ENCODE results near the gene TBC1D13.
"Not testable (repeated sequence)": the region's sequence is repeated elsewhere in the genome, so short reads cannot be mapped to it uniquely, and the experiment has no call there.

TBC1D13 gene

DNA sequence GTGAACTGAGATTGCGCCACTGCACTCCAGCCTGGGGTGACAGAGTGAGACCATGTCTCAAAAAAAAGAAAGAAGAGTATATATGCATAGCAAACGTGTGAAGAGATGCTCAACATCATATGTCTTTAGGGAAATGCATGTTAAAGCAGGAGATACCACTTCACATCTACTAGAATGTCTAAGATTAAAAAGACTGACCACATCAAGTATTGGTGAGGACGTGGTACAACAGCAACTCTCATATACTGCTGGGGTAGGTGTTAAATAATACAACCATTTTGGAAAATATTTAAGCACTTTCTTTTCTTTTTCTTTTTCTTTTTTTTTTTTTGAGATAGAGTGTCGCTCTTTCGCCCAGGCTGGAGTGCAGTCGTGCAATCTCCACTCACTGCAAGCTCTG lies 1.6 kb upstream of the TBC1D13 start:
- no peak for DNase-seq

- DNase-seq: peak in 1 of 2 experiments; percentile 31
Measured at GRCh38 chr9:128787659-128788058, 606 bp downstream of the TBC1D13 start.

DNA sequence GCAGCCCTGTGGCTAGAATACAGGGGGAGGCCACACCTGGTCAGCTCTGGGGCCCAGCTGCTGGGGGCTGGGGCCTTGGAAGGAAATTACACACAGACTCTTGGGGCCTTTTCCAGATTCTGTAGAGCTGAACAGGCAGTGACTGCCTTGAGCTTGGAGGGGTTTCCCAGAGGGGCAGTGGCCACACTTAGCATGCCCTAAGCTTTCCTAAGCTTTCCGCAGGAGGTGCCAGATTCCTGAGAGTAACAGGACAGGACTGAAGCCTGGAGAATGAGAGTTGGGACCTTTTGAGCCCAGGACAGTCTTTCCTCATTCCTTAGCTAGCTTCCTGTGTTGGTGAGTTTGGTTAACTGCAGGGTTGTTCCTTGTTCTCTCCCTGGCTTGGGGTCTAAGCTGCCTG lies 1.4 kb downstream of the TBC1D13 start:
- no peak for DNase-seq

DNA sequence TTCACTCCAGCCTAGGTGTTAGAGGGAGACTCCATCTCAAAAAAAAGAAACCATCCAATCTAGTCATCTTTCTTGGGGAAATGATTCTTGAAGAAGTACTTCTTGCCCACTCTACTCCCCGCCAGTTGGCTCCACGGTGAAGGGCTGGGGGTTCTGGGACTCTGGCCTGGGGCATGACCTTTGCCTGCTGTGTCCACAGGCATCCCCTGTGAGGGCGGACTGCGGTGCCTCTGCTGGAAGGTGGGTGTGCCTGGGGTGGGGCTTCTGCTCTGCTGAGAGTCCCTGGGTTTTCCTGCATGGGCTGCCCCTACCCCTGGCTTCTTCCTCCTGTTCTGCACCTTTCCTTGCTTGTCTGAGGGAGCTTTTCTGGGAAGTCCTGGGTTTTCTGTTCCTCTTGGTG lies 3.5 kb downstream of the TBC1D13 start:
- DNase-seq: no peak

DNA sequence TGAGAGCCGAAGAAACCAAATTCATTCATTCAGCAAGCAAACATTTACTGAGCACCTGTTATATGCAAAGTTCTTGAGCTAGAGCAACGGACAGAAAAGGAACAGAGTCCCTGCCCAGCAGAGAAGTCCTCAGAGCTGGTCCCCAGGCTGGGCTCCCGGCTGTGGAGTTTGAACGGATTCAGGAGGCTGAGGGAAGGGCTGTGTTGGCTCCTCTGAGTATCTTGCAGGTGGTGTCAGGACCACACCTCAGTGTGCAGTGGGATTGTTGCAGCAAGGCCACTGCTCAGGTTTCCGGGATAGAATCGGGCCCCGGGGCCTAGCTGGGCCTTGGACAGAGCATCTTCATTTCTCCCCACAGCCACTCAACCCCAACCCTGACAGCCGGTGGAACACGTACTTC lies 5.1 kb downstream of the TBC1D13 start:
- DNase-seq: no peak

DNA sequence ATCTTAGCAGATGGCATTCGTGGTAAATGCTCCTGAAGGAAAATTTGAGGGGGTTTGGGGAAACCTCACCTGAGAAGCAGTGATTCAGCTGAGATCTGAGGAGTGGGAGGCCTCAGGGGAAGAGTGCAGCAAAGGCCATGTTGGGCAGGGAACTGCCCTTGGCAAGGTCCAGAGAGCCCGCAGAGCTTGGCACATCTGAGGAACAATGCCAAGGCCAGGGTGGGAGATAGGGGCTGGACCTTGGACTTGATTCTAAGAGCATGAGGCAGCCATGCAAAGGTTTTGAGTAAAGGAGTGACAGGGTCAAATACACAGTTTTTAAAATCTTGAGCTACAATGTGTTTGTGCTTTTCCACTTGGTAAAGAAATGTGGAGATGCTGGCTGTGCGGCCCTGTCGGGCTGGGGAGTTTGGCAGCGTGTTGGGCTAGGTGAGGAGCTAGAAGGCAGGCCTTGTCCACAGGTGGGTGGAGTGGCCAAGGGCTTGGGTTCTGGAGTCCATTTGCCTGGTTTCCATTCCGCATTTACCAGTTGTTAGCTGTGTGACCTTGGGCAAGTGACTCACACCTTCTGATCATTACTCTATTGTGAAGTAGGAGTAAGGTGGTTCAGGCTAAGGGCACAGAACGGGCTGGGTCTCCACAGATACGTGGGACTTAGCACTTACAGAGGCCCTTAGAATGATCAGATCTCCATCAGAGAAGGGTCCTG lies 6.1 kb downstream of the TBC1D13 start:
- no peak for DNase-seq

- DNase-seq: not testable (repeated sequence)
Measured at GRCh38 chr9:128794961-128795360, 7.9 kb downstream of the TBC1D13 start.

DNA sequence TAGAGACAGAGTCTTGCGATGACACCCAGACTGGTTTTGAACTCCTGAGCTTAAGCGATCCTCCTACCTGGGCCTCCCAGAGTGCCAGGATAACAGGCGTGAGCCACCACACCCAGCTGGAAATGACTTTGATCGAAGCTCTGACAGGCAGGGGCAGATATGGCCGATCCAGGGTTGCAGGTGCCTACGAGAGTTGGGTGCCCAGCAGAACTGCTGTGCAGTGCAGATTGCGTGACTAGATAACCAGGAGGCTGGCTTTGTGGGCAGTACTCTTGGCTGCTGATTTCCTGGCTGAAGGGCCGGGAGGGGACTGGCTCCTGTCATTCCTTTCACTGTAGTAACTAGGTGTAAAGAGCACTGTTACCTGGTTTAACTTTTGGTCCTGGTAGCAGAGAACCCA lies 11.8 kb downstream of the TBC1D13 start:
- no peak for DNase-seq

DNA sequence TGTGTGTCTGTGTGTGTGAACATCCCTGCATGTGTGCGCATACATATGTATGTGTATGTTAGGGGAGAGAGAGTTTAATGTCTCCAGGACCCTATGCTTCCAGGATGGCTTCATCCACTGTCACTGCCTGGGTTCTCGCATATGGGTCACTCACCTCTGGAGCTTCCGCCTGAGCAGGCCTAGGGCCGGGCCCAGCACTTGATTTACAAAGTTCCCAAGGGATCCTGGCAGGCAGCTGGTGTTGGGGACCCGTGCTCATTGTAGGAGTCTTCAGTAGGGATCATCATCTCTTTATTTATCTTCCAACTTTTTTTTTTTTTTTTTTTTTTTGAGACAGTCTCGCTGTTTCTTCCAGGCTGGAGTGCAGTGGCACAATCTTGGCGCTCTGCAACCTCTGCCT lies 13.0 kb downstream of the TBC1D13 start:
- DNase-seq: no peak

DNA sequence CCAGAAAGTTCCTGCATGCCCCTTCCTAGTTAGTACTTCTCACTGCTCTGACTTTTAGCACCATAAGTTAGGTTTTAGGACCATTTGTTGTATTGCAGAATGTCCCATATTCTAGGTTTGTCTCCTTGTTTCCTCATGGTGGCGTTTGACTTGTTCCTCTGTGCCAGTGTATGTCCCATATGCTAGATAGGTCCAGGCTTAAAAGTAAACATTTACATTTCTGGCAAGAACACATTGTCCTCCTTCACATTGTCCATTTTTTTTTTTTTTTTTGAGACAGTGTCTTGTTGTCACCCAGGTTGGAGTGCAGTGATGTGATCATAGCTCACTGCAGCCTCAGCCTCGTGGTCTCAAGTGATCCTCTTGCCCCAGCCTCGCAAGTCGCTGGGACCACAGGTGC lies 15.4 kb downstream of the TBC1D13 start:
- no peak for DNase-seq

DNA sequence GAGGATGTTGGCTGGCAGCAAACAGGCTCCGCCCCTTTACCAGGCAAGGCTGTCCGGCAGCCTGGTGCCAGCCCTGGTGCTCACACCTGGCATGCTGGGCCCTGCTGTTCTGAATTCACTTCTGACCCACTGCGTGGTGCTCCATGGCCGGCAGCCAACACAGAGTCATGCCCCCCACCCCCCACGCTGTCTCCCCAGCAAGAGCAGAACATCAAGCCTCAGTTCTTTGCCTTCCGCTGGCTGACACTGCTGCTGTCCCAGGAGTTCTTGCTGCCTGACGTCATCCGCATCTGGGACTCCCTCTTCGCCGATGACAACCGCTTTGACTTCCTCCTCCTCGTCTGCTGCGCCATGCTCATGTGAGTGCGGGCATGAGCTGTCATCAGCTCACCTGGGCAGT lies 18.6 kb downstream of the TBC1D13 start:
- DNase-seq: no peak

DNA sequence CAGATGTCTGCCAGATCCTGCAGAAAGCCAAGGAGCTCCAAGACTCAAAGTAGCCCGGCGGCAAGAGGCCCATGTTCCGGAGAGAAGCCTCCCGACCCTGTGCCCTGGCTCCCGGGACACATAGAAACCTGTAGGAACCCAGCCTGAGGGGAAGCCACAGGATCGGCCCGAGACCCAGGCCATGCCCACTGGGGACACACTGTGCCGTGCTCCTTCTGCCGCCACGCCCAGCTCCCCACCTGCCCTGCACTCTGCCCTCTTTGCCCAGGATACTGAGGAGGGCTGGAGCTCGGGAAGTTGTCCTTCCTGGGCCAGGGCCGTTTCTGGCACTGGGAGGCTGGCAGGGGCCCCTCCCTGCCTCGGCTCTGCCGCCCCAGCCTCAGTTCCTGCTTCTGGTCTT lies 20.8 kb downstream of the TBC1D13 start:
- no peak for DNase-seq

DNA sequence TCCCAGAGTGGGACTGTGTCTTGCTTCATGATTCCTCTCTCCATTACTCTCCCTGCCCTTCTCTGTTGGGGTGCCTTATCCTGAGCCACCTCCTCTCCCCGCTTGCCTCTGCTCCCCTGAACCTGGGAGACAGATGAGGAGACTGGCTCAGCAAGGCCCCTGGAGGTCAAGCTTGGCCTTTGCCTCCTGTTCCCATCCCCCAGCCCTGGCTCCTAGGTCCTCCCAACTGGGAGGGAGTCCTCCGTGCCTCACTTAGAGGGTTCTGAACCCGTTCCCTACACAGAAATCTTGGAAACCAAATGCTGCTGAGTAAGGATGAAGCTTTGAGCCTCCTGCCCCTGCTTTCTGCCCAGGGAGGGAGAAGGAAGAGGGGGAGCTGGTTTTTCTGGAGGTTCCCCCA lies 21.5 kb downstream of the TBC1D13 start:
- DNase-seq: no peak

- no peak for DNase-seq
Measured at GRCh38 chr9:128809036-128809599, 22.1 kb downstream of the TBC1D13 start.

DNA sequence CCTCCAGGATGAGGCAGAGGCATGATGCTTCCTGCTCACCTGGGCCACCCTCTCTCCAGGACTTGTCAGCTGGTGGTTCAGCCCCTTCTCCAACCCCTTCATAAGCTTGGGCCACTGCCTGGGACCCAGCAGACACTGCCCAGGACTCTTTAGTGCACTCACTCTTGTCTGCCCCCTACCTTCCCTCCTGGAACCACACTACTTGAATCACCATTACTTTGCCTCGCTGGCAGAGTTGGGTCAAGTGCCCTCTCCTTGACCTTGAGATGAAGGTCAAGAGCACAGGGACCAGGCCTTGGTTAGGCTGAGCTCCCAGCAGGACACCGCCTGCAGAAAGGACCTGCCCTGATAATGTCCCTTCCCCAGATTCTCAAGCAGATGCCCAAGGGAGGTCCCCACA lies 22.8 kb downstream of the TBC1D13 start:
- DNase-seq: no peak

DNA sequence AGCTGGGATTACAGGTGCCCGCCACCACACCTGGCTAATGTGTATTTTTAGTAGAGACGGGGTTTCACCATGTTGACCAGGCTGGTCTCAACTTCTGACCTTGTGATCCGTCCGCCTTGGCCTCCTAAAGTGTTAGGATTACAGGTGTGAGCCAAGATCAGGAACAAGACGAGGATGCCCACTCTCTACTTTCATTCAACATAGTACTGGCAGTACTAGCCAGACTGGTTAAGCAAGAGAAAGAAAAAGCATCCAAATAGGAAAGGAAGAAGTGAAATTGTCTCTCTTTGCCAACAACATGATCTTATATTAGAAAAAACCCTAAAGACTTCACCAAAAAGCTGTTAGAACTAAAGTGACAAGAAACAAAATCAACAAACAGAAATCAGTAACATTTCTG lies 23.8 kb downstream of the TBC1D13 start:
- no peak for DNase-seq

GRCh38 chr9:128818099-128818838 lies 31.2 kb downstream of the TBC1D13 start, which contains the start of gene ENDOG:
Gene ENDOG (plus strand): TSS chr9:128818500. CDS start chr9:128818685, 185 bp downstream.
- DNase-seq: peak; percentile 100

DNA sequence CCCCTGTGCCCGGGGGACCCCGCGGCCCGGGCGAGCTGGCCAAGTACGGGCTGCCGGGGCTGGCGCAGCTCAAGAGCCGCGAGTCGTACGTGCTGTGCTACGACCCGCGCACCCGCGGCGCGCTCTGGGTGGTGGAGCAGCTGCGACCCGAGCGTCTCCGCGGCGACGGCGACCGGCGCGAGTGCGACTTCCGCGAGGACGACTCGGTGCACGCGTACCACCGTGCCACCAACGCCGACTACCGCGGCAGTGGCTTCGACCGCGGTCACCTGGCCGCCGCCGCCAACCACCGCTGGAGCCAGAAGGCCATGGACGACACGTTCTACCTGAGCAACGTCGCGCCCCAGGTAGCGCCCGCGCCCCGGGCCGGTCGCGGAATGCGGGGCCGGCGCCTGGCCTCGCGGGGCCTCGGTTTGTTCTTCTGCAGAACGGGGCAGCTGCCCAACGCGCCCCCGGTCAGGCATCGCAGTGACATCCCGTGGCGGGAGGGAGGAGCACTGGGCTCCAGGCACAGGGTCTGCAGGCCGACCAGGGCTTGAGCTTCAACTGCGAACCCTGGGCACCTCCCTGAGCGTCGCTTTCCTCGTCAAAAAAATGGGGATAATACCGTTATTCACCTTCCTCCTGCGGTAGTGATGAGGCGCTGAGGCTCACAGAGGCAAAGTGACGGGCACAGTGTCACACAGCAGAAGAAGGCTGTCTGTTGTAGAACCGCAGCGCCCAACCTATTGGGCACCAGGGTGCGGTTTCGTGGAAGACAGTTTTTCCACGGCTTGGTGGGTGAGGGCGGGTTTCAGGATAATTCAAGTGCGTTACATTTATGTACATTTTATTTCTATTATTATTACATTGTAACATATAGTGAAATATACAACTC lies 32.0 kb downstream of the TBC1D13 start:
- peak; percentile 59 to 68 for DNase-seq

GRCh38 chr9:128819716-128820664 lies 32.9 kb downstream of the TBC1D13 start:
- no peak for DNase-seq

- DNase-seq: no peak
Measured at GRCh38 chr9:128820665-128821583, 33.9 kb downstream of the TBC1D13 start.

Measured in activated T-cell treated with anti-CD3 and anti-CD28 coated beads, Interleukin-2, amount 50 U/mL, for 48 hours (primary cell).